ENCODE data around the gene FAM193A.

DNA sequence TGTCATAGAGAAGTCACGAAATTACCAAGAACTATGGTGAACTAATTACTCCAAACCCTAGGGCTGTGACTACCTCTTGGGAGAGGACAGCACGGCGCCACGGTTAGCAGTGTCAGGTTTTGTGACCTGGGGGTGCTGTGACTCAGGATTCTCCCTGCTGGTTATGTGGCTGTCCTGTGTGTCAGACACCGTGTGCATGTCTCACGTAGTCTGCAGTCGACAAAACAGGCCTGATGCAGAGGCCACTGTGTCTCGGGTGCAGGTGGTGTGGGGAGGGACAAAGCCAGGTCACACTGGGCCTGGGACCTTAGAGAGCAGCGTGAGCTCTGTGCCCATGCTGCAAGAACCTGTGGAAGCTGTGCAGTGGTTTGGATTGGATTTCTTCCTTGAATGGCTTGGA is 185.6 kb downstream of the FAM193A start:
- TF ChIP-seq, protein P1, sequence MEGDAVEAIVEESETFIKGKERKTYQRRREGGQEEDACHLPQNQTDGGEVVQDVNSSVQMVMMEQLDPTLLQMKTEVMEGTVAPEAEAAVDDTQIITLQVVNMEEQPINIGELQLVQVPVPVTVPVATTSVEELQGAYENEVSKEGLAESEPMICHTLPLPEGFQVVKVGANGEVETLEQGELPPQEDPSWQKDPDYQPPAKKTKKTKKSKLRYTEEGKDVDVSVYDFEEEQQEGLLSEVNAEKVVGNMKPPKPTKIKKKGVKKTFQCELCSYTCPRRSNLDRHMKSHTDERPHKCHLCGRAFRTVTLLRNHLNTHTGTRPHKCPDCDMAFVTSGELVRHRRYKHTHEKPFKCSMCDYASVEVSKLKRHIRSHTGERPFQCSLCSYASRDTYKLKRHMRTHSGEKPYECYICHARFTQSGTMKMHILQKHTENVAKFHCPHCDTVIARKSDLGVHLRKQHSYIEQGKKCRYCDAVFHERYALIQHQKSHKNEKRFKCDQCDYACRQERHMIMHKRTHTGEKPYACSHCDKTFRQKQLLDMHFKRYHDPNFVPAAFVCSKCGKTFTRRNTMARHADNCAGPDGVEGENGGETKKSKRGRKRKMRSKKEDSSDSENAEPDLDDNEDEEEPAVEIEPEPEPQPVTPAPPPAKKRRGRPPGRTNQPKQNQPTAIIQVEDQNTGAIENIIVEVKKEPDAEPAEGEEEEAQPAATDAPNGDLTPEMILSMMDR (optimal IDR thresholded peaks at IDR 0.05 in 1 of 3, IDR thresholded peaks at IDR 0.05 in 1 of 3, conservative IDR thresholded peaks at IDR 0.05 in 1 of 3; ENCODE audit: extremely low read depth in 1 of 3, insufficient read depth in 2 of 3, low read length in 3 of 3) = no peak
- no peak for TF ChIP-seq EZH2 (IDR thresholded peaks at IDR 0.05; ENCODE audit: low read length)
